ENCODE measurements around the gene BCOR.

DNA sequence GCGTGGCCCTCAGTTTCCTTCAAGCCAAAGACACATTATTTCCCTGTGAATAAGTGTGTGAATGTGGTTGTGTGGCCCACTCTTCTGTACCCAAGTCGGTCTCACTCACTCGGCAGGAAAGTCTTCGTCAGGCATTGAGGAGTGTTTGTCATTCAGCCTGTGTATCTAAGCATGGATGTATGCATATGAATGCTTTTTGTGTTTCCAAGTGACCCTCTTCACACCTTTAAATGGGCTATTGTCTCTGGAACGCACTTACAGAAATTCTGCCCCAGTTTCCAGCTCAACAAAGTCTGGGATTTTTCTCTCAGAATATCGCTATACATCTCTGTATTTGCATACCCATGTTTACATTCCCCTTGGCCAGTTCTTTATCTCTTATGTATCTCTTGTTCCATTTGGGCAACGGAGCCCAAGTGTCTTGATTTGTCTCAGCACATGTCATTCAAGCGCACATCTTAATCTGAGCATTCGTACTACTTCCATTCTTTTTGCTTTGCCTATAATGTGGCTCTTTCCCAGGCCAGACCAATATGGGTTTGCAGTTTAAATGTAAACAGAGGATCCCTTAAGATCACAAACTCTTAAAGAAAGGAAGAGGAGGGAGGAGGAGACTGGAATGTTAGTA lies 4.8 kb downstream of the BCOR start:
- TF ChIP-seq, protein P1, sequence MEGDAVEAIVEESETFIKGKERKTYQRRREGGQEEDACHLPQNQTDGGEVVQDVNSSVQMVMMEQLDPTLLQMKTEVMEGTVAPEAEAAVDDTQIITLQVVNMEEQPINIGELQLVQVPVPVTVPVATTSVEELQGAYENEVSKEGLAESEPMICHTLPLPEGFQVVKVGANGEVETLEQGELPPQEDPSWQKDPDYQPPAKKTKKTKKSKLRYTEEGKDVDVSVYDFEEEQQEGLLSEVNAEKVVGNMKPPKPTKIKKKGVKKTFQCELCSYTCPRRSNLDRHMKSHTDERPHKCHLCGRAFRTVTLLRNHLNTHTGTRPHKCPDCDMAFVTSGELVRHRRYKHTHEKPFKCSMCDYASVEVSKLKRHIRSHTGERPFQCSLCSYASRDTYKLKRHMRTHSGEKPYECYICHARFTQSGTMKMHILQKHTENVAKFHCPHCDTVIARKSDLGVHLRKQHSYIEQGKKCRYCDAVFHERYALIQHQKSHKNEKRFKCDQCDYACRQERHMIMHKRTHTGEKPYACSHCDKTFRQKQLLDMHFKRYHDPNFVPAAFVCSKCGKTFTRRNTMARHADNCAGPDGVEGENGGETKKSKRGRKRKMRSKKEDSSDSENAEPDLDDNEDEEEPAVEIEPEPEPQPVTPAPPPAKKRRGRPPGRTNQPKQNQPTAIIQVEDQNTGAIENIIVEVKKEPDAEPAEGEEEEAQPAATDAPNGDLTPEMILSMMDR (IDR thresholded peaks at IDR 0.05; ENCODE audit: low read length) = no peak
- TF ChIP-seq EZH2 (IDR thresholded peaks at IDR 0.05; ENCODE audit: borderline replicate concordance, low read length) = no peak

Measured in OCI-LY1 (cell line).